ENCODE measurements around the gene AARS2.
"Not testable (repeated sequence)": the region's sequence is repeated elsewhere in the genome, so short reads cannot be mapped to it uniquely, and the experiment has no call there.

The AARS2 gene

GRCh38 chr6:44312901-44313788 lies at the start of gene AARS2:
TSS of gene AARS2 (minus strand) at chr6:44313347. CDS start at chr6:44313323, 24 bp downstream.
- DNase-seq = peak; percentile 87

GRCh38 chr6:44361947-44362346 lies 48.8 kb upstream of the AARS2 start:
- no peak for DNase-seq

- no peak for DNase-seq
Observed at GRCh38 chr6:44359973-44360372, 46.8 kb upstream of the AARS2 start.

GRCh38 chr6:44356487-44356886 lies 43.3 kb upstream of the AARS2 start:
- DNase-seq = no peak

- no peak for DNase-seq
Observed at GRCh38 chr6:44355640-44356039, 42.5 kb upstream of the AARS2 start.

- no peak for DNase-seq
Observed at GRCh38 chr6:44353336-44353735, 40.2 kb upstream of the AARS2 start.

GRCh38 chr6:44352259-44352658 lies 39.1 kb upstream of the AARS2 start:
- no peak for DNase-seq

GRCh38 chr6:44350650-44350994 lies 37.5 kb upstream of the AARS2 start:
- DNase-seq = not testable (repeated sequence)

- DNase-seq = no peak
Observed at GRCh38 chr6:44349904-44350649, 36.9 kb upstream of the AARS2 start.

- DNase-seq = not testable (repeated sequence)
Observed at GRCh38 chr6:44346818-44347217, 33.7 kb upstream of the AARS2 start.

- DNase-seq = no peak
Observed at GRCh38 chr6:44342489-44342888, 29.3 kb upstream of the AARS2 start, which contains the start of gene SPATS1. TSS of gene SPATS1 (plus strand) at chr6:44342650. CDS start at chr6:44343096, 446 bp downstream.

- DNase-seq = no peak
Observed at GRCh38 chr6:44342052-44342451, 28.9 kb upstream of the AARS2 start.

- no peak for DNase-seq
Observed at GRCh38 chr6:44341095-44341890, 28.1 kb upstream of the AARS2 start.

GRCh38 chr6:44339763-44340625 lies 26.8 kb upstream of the AARS2 start:
- peak; percentile 4 for DNase-seq

GRCh38 chr6:44339301-44339700 lies 26.2 kb upstream of the AARS2 start:
- DNase-seq = no peak

GRCh38 chr6:44338228-44339122 lies 25.3 kb upstream of the AARS2 start:
- peak; percentile 51 for DNase-seq

GRCh38 chr6:44335631-44336030 lies 22.5 kb upstream of the AARS2 start:
- DNase-seq = no peak

GRCh38 chr6:44333942-44334341 lies 20.8 kb upstream of the AARS2 start:
- no peak for DNase-seq

- DNase-seq = no peak
Observed at GRCh38 chr6:44333273-44333919, 20.2 kb upstream of the AARS2 start.

GRCh38 chr6:44332585-44332984 lies 19.4 kb upstream of the AARS2 start:
- DNase-seq = peak; percentile 34

- DNase-seq = no peak
Observed at GRCh38 chr6:44329858-44330257, 16.7 kb upstream of the AARS2 start.

Measured in fibroblast of skin of right biceps (primary cell).